Neural progenitor cell (in vitro differentiated cells): ENCODE measurements around the gene THRAP3. TPM values are rescaled to one million over a fixed set of nuclear protein-coding genes. Genes with fewer than 3 reads are reported as not detected.

Experiments used
- DNase-seq: peaks from one replicate; pipeline ENCODE4 v3.0.0-alpha.2; 2016; ENCODE audit warnings: low spot score
- H2AFZ ChIP-seq: fragments of 200-600 bp; sonication (generic); replicated peaks from 2 replicates; pipeline ENCODE4 v1.6.1; 2016; ENCODE audit warnings: antibody characterized with exemption
- H3F3A ChIP-seq: fragments of 200-600 bp; sonication (generic); 2 replicates; pipeline ENCODE4 v1.6.1; 2016; ENCODE audit warnings: antibody characterized with exemption, low read depth
- H3K27ac ChIP-seq: fragments of 200-600 bp; sonication (generic); 2 replicates; pipeline ENCODE4 v1.5.1; 2016; ENCODE audit warnings: mild to moderate bottlenecking
- H3K27me3 ChIP-seq: fragments of 200-600 bp; sonication (generic); 2 replicates; pipeline ENCODE4 v1.6.1; 2016; ENCODE audit warnings: mild to moderate bottlenecking, moderate library complexity
- H3K36me3 ChIP-seq: fragments of 200-600 bp; sonication (generic); 2 replicates; pipeline ENCODE4 v1.5.1; 2016
- H3K4me1 ChIP-seq: fragments of 200-600 bp; sonication (generic); 2 replicates; pipeline ENCODE4 v1.6.1; 2016; ENCODE audit warnings: mixed run types
- H3K4me2 ChIP-seq: fragments of 200-600 bp; sonication (generic); 2 replicates; pipeline ENCODE4 v1.6.1; 2016
- H3K4me3 ChIP-seq: fragments of 200-600 bp; sonication (generic); 2 replicates; pipeline ENCODE4 v1.5.1; 2016
- H3K79me2 ChIP-seq: fragments of 200-600 bp; sonication (generic); 2 replicates; pipeline ENCODE4 v1.6.1; 2016; ENCODE audit warnings: low read depth
- H3K9ac ChIP-seq: fragments of 200-600 bp; sonication (generic); 2 replicates; pipeline ENCODE4 v1.6.1; 2016
- H3K9me3 ChIP-seq: fragments of 200-600 bp; sonication (generic); 2 replicates; pipeline ENCODE4 v1.5.1; 2016; ENCODE audit warnings: low read depth
- H4K20me1 ChIP-seq: fragments of 200-600 bp; sonication (generic); 2 replicates; pipeline ENCODE4 v1.6.1; 2016; ENCODE audit warnings: low read depth
- H3K27ac Mint-ChIP-seq: 3 replicates; pipeline ENCODE4 v1.8.0; 2021; ENCODE audit warnings: mixed read lengths
- H3K27me3 Mint-ChIP-seq: 2 replicates; pipeline ENCODE4 v1.8.0; 2022; ENCODE audit warnings: low read depth, mild to moderate bottlenecking, inconsistent platforms, moderate library complexity, mixed read lengths; ENCODE audit not compliant: insufficient read depth
- H3K36me3 Mint-ChIP-seq: 3 replicates; pipeline ENCODE4 v1.8.0; 2021; ENCODE audit warnings: mixed read lengths
- H3K4me1 Mint-ChIP-seq: 3 replicates; pipeline ENCODE4 v1.8.0; 2021; ENCODE audit warnings: mixed read lengths
- H3K4me3 Mint-ChIP-seq: 3 replicates; pipeline ENCODE4 v1.8.0; 2021; ENCODE audit warnings: mild to moderate bottlenecking, moderate library complexity, mixed read lengths
- H3K9me3 Mint-ChIP-seq: 3 replicates; pipeline ENCODE4 v1.8.0; 2020; ENCODE audit warnings: mixed read lengths
- CTCF ChIP-seq: fragments of 200-600 bp; sonication (generic); IDR thresholded peaks from 2 replicates; pipeline ENCODE4 v1.5.1; 2017; ENCODE audit warnings: antibody characterized with exemption, mild to moderate bottlenecking
- EZH2 ChIP-seq: fragments of 200-600 bp; sonication (generic); IDR thresholded peaks from 2 replicates; pipeline ENCODE4 v1.6.1; 2017; ENCODE audit warnings: antibody characterized with exemption, mild to moderate bottlenecking, moderate library complexity
- EZH2phosphoT487 ChIP-seq: fragments of 200-600 bp; sonication (generic); IDR thresholded peaks from 2 replicates; pipeline ENCODE4 v1.6.1; 2017; ENCODE audit warnings: antibody characterized with exemption
- total RNA-seq: library from RNA; depleted of rRNA; stranded (reverse); fragments of >200 nt; gene quantifications from 2 replicates; pipeline ENCODE4 v1.2.3, GENCODE V29; 2015; ENCODE audit warnings: low replicate concordance

Gene THRAP3
- total RNA-seq, 1 donor from 2014 or later, result 138 TPM

- Histone ChIP-seq H3K27me3 (no peaks in the 10 kb centered on the region), H3K27ac (no peak overlapping the region), H4K20me1 (no peaks in the 10 kb centered on the region), H3K79me2 (no peaks in the 10 kb centered on the region), H3K4me1 (no peaks in the 10 kb centered on the region), H3K36me3 (no peaks in the 10 kb centered on the region), H3F3A (no peaks in the 10 kb centered on the region), H2AFZ (no peak overlapping the region), H3K4me2 (no peak overlapping the region), H3K9ac (no peak overlapping the region), H3K9me3 (no peaks in the 10 kb centered on the region), H3K4me3 (no peak overlapping the region)
- Mint-ChIP-seq H3K27me3 (peaks cover 10% of the 10 kb centered on the region), H3K4me3 (no peak overlapping the region), H3K4me1 (no peaks in the 10 kb centered on the region), H3K9me3 (no peaks in the 10 kb centered on the region), H3K27ac (no peak overlapping the region), H3K36me3 (peaks cover 1% of the 10 kb centered on the region)
- TF ChIP-seq CTCF (no peak), EZH2 (no peak), EZH2phosphoT487 (no peak)
- DNase-seq, result no peak
These were observed 113.6 kb downstream of the THRAP3 start for GRCh38 chr1:36337830-36338229.

- Histone ChIP-seq H3K9me3 (no peaks in the 10 kb centered on the region), H3K27ac (no peak overlapping the region), H3K4me3 (no peak overlapping the region), H3K4me2 (no peak overlapping the region), H3F3A (no peaks in the 10 kb centered on the region), H3K79me2 (no peaks in the 10 kb centered on the region), H3K27me3 (no peaks in the 10 kb centered on the region), H3K36me3 (no peaks in the 10 kb centered on the region), H3K9ac (peak overlapping the region; percentile 27), H2AFZ (no peak overlapping the region), H3K4me1 (no peaks in the 10 kb centered on the region), H4K20me1 (no peaks in the 10 kb centered on the region)
- Mint-ChIP-seq H3K27ac (no peak overlapping the region), H3K27me3 (peaks cover 10% of the 10 kb centered on the region), H3K4me1 (no peaks in the 10 kb centered on the region), H3K9me3 (no peaks in the 10 kb centered on the region), H3K4me3 (no peak overlapping the region), H3K36me3 (peaks cover 1% of the 10 kb centered on the region)
- TF ChIP-seq EZH2 (no peak), EZH2phosphoT487 (no peak), CTCF (no peak)
- DNase-seq, result no peak
These were observed 115.0 kb downstream of the THRAP3 start for GRCh38 chr1:36339215-36339614.

DNA sequence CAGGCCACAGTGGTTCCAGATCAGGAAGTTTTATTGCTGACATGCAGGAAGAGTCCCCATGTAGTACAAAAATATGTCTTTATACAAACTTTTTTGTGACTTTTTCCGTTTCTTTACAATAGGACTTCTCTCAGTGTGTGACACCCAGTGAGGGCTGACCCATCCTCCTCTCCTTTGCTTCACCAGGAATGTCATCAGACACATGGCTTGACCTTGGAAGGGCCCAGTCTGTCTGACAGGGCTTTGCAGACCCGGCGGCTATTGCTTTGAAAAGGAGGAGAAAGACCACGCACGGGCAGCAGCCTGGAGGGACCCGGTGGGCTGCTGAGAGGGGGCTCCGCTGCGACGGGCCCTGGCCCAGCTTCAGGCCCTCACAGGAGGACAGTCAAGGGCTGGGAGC is 115.4 kb downstream of the THRAP3 start:
- H3K27me3 Mint-ChIP-seq, result peaks cover 10% of the 10 kb centered on the region
- no peak overlapping the region for H3K27ac Mint-ChIP-seq

More for the DNA sequence above, 115.4 kb downstream of the THRAP3 start:
- no peak for DNase-seq
- no peaks in the 10 kb centered on the region for H3K4me1 Mint-ChIP-seq
- Histone ChIP-seq H3K9me3 (no peaks in the 10 kb centered on the region), H4K20me1 (no peaks in the 10 kb centered on the region), H2AFZ (no peak overlapping the region), H3K4me1 (no peaks in the 10 kb centered on the region), H3K27ac (no peak overlapping the region), H3K27me3 (no peaks in the 10 kb centered on the region), H3K4me3 (no peak overlapping the region), H3K36me3 (no peaks in the 10 kb centered on the region), H3K4me2 (no peak overlapping the region), H3K9ac (no peak overlapping the region), H3F3A (no peaks in the 10 kb centered on the region), H3K79me2 (no peaks in the 10 kb centered on the region)
- H3K9me3 Mint-ChIP-seq, result no peaks in the 10 kb centered on the region
- H3K36me3 Mint-ChIP-seq, result peaks cover 2% of the 10 kb centered on the region
- H3K4me3 Mint-ChIP-seq, result peak overlapping the region; percentile 10
- TF ChIP-seq EZH2phosphoT487 (no peak), CTCF (no peak), EZH2 (no peak)
